GM18870 (cell line): Measurements from ENCODE around the gene BEND5.

Experiments
- ATAC-seq: cut with Tn5 transposase; IDR thresholded peaks from one replicate; pipeline ENCODE4 v1.9.1; 2021; ENCODE audit warnings: moderate library complexity; ENCODE audit not compliant: unreplicated experiment

Gene BEND5

DNA sequence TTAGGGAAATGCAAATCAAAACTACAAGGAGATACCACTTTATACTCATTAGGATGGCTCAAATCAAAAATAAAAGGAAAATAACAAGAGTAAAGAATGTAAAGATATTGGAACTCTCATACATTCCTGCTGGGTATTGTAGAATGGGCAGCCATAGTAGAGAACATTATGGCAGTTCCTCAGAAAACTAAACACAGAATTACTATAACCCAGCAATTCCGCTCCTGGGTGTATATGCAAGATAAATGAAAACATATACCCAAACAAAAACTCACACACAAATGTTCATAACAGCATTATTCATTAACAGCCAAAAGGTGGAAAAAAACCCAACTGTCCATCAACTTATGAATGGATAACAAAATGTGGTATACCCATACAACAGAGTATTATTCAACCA lies 11.4 kb downstream of the BEND5 start:
- no peak for ATAC-seq

DNA sequence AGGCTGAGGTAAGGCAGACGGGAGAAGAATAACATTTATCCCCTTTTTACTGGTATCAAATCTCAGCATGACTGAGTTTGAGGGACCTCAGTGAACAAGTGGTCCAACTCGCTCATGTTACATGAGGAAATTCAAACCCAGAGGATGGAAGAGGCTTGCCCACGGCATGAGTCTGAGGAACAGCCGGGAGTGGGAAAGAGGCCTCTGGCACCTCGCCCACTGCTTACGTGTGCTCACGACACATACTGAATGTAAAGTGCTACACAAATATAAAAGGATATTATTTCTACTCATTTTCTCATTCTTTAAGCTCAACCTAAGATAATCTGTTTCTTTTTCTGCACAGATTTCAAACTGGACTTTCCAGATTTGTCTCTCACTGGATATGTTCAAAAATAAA lies 14.7 kb downstream of the BEND5 start:
- no peak for ATAC-seq

DNA sequence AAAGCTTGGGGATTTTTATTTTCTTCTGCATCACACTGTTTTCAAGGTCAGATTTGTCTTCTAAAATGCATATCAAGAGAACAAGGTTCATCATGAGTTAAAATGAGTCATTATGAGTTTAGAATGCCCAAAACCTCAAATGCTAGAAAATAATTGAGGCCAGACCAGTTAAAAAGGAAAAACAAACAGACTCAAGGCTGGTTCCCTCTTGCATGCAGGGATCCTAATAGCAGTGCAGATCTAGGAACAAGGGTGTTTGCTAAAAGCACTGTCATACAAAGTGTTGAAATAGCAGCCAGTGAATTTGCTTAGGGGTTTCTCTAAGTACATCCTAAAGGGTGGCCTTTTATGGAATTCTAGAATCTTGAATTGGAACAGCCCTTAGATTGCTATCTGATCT lies 15.3 kb downstream of the BEND5 start:
- ATAC-seq = no peak

DNA sequence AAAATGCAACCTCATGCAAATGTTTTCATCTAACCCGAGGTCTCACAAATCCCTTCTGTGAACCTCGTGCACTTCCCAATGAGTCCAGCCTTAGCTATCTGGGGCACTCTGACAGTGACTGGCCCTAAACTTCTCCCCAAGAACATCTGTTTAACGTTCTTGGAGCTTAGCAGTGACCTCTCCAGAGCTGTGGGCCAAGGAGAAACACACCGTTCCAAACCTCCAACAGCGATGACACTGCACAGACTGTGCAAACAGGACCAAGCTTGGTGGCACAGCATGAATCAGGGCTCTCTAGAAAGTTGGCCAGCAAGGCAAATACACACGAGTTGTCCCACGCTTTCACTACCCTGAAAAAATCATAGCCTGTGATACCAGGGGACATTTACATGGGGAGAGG lies 15.8 kb downstream of the BEND5 start:
- no peak for ATAC-seq

DNA sequence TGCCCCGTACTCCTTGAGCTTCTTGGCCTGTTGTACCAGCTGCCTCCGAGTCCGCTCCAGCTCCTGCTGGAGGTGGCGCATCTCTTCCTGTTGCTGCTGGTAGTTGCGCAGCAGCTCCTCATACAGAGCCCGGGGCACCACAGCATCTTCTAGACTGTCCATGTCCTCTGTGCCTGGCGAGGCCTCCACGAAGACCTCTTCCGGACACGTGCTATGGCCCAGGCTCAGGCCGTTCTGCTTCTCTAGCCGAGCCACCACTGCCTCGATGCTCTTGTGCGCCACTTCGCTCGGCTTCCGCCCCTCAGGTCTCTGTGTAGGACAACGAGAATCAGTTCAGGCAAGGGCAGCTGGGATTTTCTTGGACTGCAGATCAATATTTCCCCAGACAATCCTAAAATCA lies 17.7 kb downstream of the BEND5 start:
- no peak for ATAC-seq

DNA sequence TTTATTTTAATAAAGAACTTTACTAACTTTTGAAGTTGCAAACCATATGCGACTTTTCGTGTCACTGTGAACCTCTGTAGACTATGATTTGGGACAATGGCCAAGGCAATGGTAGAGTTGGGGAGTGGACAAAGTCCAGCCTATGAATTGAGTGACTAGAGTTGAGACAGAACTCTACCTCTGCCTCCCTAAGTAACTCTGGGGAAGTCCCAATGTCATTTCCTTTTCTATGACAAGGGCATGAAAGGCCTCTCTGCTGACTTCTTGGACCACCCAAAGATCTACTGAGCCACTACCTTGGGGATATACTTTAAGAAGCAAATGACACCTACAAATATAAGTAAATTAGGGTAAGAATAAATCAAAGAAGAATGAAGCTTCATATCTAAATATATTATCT lies 19.3 kb downstream of the BEND5 start:
- peak; percentile 49 for ATAC-seq

DNA sequence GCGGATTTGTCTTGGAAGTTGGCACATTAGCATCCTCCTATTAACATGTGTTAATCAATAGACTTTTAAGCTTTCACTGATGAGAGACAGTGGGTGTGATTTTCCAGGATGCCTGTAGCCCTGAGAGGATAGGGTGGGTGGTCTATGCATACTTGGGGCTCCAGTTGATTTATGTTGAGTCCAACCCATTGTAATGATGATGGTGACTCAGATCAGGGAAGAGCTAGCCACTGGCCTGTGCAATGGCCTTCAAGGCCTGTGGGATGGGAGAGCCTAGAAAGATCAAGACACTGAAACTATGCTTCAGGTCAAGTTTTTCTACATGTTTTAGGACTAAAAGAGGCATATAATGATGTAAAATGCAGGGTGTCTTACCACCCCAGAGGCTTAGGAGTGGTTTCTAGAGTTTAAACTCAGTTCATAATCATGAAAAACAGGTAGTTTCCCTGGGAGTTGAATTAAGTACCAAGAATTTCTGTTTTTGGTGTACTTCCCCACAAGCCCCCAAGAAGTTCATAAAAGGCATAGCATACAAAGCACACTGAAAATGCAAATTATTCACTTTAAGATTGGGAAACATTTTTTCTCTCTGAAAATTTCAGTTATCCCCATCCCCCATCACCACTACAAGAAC lies 19.9 kb downstream of the BEND5 start:
- ATAC-seq = no peak

DNA sequence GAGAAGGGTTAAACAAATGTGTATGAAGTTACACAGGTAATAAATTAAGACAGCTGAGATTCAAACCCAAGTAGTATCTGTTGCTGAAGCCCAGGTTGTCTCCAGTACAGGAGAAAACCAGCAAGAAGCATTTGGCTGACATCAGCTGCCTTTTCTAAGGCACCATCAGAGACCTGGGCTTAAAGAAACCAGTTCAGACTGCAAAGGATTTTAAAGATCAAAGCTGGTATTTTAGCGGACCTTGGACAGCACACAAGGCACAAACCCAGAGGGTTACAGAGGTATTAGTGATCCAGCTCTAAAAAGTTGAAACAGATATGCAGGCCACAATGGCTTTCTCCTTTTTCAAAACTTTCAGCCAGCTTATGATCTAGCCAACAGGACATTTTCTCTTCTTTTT lies 23.4 kb downstream of the BEND5 start:
- no peak for ATAC-seq

DNA sequence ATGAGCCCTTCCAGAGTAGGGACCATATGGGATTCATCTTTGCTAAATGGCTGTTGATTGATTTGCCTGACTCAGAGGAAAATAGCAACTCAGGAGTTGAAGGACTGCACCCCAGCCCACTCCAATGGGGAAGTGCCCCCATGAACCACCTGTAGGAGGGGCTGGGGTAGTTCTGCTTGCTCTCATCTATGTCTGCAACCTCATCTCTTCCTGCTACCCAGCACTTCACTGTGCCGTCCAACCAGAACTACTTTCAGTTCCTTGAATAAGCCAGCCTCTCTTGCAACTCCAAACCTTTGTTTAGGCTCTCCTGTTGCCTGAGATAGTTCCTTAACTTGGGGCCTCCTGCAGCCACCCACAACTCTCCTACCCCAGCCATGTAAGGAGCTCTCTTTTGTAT lies 26.6 kb downstream of the BEND5 start:
- no peak for ATAC-seq

DNA sequence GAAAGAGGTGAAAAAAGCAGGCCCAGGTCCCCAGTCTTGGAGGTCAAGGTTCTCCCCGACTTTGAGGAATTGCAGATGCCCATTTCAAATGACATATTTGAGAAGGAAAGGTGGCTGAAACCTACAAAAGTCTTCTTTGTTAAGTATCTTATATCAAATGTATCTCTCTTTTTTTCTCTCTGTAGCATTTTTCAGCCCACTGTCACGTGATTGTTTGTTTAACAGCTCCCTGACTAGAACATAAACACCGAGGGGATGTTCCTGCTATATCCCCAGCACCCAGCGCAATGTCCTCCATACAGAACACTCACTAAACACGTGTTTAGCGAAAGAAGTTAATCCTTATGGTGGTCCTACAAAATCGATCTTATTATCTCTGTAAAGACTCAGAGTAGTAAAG lies 27.6 kb downstream of the BEND5 start:
- no peak for ATAC-seq

DNA sequence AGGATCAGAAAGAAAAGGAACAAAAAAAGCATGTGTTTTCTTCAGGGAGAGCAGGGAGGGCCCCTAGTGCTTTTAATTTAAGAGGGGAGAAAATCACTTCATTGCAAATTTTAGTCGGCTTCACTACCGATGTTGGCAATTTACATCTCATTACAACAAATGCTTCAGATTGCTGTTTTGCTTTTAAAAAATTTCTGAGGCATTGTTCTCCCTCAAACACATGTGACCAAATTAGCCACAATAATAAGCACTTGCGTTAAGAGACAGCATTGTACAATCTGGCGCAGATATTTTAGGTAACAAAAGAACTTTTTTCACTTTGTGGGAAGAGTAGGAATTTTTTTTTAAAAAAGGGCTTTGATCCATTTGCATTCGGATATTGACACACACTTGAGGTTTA lies 29.8 kb downstream of the BEND5 start:
- no peak for ATAC-seq

DNA sequence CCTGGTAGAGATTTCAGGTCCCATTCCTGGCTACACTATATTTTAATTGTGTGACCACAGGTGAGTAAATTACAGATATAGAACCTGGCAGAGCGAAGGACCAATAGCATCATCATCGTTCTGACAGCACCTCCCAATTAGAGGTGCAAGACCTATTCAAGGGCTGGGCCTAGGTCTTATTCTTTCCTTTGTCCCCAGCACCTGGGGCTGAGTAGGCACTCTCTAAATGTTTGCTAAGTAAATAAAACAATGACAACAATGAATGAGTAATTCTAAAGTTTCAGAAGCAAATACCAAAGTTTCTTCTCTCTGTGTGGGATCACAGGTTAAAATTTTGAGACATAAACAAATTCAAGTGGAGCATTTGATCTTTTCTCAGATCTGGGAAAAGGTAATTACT lies 32.7 kb downstream of the BEND5 start:
- no peak for ATAC-seq

DNA sequence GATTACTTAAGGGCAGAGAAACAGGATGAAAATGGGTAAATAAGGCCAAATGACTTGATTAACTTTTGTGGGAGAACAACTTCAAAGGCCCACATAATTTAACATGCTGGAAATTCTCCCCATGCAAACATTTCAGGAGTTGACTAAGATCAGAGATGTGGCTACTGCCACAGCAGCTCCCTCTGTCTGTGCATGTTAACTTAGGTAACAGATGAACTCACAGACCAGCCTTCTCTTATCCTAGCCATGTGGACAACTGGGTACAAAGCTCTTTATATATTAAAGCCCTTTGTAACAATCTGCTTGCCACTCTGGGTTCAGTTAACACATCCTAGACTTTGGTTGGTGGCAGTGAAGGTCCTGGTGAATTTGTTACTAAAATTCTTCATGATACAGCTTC lies 33.2 kb downstream of the BEND5 start:
- no peak for ATAC-seq

DNA sequence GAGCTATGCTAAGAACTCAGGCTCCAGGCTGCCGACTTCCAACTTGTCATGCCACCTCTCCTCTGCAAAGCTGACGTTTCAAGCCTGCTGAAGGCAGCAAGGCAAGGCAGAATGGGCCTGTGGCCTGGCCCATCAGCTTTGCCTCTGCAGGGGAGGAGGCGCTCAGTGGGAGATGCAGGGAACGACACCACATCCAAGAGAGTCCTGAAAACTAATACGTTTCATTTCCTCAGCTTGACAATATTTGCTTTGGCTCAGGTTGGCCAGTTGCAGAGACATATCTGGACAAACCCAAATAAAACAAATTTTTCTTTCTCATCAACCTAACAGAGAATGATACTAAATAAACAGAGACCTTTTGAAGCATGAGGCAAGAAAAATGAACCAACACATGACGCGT lies 35.3 kb downstream of the BEND5 start:
- ATAC-seq = no peak

DNA sequence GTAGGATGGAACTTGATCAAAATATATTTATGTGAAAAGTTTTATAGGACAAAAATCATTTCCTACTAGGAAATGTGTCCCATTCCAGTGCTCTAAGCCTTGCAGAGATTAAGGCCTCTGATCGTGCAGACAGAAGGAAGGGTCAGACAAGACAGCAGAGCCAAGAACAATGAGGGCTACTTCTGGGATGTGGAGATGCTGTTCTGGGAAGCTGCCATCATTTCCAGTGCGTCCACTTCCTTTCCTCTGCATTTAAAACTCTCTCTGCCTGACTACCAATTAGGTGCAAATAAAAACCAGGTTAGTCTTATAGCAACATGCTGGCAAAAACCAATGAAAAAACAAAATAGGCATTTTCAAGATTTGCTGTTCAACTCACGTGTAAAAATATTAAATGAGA lies 36.1 kb downstream of the BEND5 start:
- no peak for ATAC-seq

DNA sequence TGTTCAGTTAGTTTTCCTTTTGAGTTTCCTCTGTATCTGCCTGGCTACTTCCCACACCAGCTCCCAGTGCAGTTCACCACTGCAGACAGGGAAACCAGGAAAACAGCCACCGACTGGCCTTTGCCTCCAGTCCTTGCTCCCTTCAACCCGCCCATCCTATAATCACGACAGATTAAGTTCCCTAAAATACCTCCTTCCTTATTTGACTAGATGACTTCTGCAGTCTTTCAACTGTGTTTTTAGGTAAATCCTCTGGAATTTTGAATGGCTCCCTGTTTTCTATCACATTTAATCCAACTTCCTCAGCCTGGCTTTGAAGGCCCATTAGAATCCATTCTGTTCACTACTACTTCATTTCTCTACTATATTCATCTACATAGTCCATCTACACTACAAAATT lies 37.6 kb downstream of the BEND5 start:
- no peak for ATAC-seq

DNA sequence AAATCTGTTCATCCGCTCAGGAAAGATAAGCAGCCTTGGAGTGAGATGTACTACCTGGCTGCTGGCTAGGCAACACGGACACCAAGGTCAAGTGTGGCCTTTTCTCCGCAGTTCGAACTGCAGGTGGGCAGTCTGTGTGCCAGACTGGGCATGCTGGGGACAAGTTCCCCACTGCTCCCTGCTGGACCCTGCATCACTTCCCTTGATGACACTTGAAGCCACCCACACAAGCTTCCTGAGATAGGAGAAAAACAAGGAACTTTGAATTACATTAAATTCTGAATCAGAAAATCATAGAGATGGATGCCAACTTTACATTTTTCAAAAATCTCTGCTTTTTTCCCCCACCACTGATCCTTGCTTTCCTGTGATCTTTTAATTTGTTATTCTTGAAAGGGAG lies 38.3 kb downstream of the BEND5 start:
- no peak for ATAC-seq

DNA sequence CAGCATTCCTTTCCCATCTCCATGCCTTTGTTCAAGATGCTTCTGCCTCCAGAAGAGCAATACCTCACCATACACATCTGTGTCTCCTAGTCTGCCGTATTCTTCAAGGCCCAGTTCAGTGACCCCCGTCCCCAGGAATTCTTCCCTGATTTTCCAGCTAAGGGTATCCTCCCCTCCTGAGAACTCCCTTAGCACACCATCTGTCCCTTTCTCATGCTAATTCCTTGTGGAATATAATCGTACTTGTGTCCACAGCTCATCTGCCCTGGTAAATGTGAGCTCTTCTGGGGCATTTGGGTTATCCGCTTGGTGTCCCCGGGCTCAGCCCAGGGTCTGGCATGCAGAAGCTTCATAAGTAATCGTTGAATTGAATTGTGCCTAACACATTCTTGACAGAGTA lies 40.9 kb downstream of the BEND5 start:
- no peak for ATAC-seq

DNA sequence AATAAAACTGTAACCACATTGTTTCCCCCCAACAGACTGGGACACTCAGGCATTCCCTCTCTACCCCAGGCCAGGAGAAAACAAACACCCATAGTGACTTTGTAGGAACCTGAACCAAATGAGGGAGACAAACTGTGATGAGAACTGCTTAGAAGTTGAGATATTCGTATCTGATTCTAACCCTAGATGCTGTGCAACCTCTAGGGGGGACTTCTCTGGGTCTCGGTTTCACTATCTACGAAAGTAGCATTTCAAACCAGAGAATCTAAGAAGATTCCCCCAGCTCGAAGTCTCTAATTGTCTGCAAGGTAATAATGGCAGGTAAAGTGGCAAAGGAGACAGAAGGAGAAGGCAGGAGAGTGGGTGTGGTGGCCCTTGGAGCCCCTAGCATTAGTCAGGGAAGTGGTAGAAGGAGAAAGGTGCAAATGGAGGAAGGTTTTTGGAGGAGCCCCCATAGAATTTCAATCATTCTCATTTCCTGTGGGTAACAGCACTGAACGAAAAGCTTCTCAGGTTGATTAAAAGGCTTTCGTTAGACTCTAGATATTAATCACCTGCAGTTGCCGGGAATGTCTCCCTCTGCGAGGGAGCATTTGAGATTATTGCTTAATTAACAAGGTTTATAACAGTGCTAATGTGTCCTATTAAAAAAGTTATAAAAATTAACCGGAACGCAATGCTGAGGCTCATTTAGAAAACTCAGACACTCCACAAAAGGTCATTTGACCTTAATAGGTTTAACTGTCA lies 46.4 kb downstream of the BEND5 start:
- peak; percentile 55 for ATAC-seq

DNA sequence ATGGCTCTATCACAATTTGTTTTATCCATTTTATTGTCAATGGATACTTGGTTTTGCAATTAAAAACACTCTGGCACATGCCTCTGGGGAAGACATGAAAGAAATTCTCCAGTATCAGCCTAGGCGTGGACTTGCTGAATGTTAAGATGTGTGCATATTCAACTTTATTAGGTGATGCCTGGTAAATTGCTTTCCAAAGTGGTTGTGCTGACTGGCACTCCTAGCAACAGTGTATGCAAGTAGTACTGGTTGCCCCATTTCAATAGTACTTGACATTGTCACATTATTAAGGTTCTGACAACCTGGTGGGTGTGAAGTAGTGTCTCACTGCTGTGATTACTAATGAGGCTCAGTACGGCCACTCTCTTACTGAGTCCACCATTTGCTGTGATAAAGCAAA lies 48.1 kb downstream of the BEND5 start:
- ATAC-seq = no peak

DNA sequence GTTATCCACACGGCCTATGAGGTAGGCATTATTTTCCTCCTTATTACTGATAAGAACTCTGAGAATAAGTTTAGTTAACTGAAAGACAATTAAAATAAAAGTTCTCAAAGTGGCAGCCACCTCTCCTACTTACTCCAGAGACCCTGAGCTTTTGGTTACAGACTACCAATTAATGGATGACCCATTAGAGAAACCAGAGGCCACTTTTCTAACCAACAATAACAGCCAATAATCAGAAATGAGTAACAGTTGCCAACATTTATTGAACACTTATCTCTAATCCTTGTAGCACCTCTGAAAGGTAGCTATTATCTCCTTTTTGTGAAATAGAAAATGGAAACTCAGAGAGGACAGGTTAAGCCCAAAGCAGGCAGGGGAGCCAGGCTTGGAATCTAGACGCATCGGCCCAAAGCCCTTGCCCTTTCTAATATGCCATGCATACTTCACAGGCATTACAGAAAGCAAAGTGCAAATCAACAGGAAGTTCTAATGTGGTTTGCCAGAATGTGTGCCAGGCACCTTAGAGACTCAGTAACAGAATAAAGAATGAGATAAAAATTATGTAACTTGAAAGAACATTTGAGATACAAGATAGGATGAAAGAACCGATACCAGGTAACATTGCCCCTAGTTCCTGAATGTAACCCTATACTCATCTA lies 50.0 kb downstream of the BEND5 start:
- peak; percentile 49 for ATAC-seq

DNA sequence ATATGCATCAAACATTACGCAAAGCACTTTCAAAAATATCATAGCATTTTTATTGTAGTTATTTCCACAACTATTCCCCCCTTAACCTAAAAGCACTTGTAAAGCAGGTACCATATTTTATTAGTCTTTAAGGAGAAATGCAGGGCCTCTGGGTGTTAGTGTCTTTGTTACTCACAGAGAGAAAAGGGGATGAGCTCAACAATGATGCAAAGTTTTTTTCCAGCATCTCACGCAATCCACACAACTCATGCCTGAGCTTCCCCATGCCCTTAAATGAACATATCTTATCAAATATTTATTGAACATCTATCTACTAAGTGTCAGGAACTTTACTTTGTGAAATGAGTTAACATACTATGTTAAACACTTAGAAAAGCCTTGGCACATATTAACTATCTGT lies 50.6 kb downstream of the BEND5 start:
- no peak for ATAC-seq
